Duodenal mucosa (tissue), 2 donors: Measurements from ENCODE around the gene GSTA5.
"Not testable (repeated sequence)": the region's sequence is repeated elsewhere in the genome, so short reads cannot be mapped to it uniquely, and the experiment has no call there.

Source experiments
- H3K27ac ChIP-seq: one replicate; pipeline ENCODE4 v1.7.0; 2013; ENCODE audit warnings: low read depth, low read length
- H3K27me3 ChIP-seq, 2 donors: one replicate each; pipeline ENCODE4 v1.7.0; 2013; ENCODE audit warnings: low read length in 2 of 2, control low read depth in 1 of 2; ENCODE audit not compliant: insufficient read depth in 2 of 2, control insufficient read depth in 1 of 2
- H3K36me3 ChIP-seq, 2 donors: one replicate each; pipeline ENCODE4 v1.7.0; 2013; ENCODE audit warnings: low read length in 2 of 2, control low read depth in 1 of 2; ENCODE audit not compliant: insufficient read depth in 2 of 2, control insufficient read depth in 1 of 2
- H3K4me1 ChIP-seq, 2 donors: one replicate each; pipeline ENCODE4 v1.7.0; 2013; ENCODE audit warnings: low read length in 2 of 2, control low read depth in 1 of 2; ENCODE audit not compliant: insufficient read depth in 2 of 2, control insufficient read depth in 1 of 2
- H3K4me3 ChIP-seq, 2 donors: one replicate each; pipeline ENCODE4 v1.7.0; 2013; ENCODE audit warnings: low read length in 2 of 2, low read depth in 1 of 2
- H3K9ac ChIP-seq, 2 donors: one replicate each; pipeline ENCODE4 v1.7.0; 2013; ENCODE audit warnings: low read length in 2 of 2, low read depth in 1 of 2
- H3K9me3 ChIP-seq, 2 donors: one replicate each; pipeline ENCODE4 v1.7.0; 2013; ENCODE audit warnings: low read length in 2 of 2, control low read depth in 1 of 2; ENCODE audit not compliant: control insufficient read depth in 1 of 2

Gene GSTA5

DNA sequence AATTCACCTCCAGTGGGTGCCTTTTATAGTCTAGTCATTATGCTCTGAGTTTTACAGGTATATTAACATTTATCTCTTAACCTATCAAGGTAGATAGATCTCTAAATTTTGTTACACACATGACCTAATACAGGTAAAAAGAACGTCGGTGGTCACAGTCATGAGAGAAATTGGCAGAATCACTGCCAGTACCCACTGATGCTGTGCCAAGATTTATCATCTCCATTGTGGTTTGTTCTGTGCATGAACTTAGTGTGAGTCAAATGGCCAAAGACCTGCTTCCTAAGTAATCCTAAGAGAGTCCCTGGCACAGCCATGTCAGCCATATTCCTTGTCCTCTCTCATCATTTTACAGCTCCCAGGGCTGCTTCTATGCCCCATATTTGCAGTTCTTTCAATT is 46.2 kb downstream of the GSTA5 start:
- not testable (repeated sequence) for H3K9ac ChIP-seq, H3K4me3 ChIP-seq, H3K27me3 ChIP-seq

DNA sequence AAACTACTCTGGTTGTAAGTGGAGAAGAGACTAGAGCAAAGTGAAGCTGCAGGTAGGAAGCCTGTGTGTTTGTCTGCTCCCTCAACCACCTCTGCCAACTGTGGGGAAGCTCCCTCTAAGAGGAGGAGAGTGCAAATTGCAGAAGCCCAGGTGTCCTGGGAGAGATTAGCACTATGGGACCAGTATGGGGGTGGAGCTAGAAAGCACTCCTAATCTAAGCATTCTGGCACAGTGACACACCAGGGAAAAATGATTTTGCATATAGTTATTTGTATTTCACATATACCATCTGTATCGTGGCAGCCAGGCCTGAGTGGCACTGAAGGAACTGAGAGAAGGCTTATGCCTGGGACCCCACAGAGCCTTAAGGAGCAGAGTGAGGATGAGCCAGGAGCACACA is 49.8 kb downstream of the GSTA5 start:
- H3K4me1 ChIP-seq, result peaks cover 5 to 8% of the 10 kb centered on the region in 2 donors
- peaks cover 11 to 43% of the 10 kb centered on the region in 2 donors for H3K36me3 ChIP-seq
- no peaks in the 10 kb centered on the region for H3K9me3 ChIP-seq
- no peaks in the 10 kb centered on the region for H3K27me3 ChIP-seq
- H3K27ac ChIP-seq, result no peak overlapping the region
- no peak overlapping the region for H3K9ac ChIP-seq
- H3K4me3 ChIP-seq, result no peak overlapping the region

More for the DNA sequence above, 46.2 kb downstream of the GSTA5 start:
- H3K9me3 ChIP-seq, H3K4me1 ChIP-seq, H3K27ac ChIP-seq: not testable (repeated sequence)
- peaks cover 11 to 52% of the 10 kb centered on the region in 2 donors for H3K36me3 ChIP-seq

DNA sequence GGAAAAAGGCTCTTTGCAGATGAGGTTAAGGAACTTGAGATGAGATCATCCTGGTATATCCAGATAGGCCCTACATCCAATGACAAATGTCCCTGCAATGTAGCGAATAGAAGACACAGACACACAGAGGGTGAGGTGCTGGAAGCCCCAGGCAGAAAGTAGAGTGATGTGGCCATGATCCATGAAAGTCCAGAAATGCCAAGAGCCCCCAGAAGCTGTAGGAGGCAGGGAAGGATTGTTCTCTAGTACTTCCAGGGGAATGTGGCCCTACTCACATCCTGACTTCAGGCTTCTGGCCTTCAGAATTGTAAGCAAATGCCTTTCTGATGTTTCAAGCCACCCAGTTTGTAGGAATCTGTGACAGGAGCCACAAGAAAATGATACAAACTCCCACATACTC is 51.0 kb downstream of the GSTA5 start:
- not testable (repeated sequence) for H3K27me3 ChIP-seq, H3K4me1 ChIP-seq, H3K4me3 ChIP-seq, H3K9me3 ChIP-seq, H3K27ac ChIP-seq, H3K9ac ChIP-seq
- H3K36me3 ChIP-seq, result peaks cover 11 to 32% of the 10 kb centered on the region in 2 donors

DNA sequence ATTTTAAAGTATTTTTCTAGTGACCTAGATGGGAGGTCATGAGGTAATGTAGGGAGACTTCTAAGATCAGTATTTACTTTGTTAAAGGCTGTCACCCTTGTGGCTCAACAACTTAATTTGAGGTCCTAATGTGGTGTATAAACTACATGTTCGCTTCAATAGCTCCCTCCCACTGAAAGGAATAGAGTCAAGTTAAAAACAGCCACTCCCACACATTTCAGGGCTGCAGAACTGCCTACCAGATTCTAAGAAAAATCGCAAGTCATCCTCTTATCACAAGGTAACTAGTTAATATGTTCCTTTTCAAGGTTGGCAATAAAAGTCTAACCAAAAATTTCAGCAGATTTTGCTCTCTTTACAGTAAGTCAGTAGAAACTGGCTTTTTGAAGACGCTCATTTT is 52.1 kb downstream of the GSTA5 start:
- H3K4me1 ChIP-seq, result peaks cover 7 to 8% of the 10 kb centered on the region in 2 donors
- no peak overlapping the region for H3K9ac ChIP-seq
- no peaks in the 10 kb centered on the region for H3K27me3 ChIP-seq
- no peak overlapping the region for H3K27ac ChIP-seq
- no peak overlapping the region for H3K4me3 ChIP-seq
- peaks cover 6 to 20% of the 10 kb centered on the region in 2 donors for H3K36me3 ChIP-seq
- H3K9me3 ChIP-seq, result no peaks in the 10 kb centered on the region

DNA sequence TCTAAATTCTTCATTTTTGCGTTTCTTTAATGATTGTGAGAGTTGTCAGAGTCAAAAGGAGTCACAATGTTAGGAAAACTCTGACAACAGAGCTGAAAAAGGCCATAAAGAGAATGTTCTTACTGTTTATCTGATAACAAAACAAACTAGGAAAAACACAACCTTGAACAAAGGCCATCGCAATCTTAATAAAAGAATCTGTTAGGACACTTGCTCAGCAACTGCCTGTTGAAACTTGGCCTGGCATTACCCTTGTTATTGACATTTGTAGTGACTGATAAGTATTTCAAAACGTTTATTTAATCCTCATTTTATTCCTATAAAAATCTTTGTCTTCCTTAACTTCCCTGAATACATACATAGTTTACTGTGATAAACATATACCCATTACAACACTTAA is 52.7 kb downstream of the GSTA5 start:
- H3K9ac ChIP-seq, result no peak overlapping the region

DNA sequence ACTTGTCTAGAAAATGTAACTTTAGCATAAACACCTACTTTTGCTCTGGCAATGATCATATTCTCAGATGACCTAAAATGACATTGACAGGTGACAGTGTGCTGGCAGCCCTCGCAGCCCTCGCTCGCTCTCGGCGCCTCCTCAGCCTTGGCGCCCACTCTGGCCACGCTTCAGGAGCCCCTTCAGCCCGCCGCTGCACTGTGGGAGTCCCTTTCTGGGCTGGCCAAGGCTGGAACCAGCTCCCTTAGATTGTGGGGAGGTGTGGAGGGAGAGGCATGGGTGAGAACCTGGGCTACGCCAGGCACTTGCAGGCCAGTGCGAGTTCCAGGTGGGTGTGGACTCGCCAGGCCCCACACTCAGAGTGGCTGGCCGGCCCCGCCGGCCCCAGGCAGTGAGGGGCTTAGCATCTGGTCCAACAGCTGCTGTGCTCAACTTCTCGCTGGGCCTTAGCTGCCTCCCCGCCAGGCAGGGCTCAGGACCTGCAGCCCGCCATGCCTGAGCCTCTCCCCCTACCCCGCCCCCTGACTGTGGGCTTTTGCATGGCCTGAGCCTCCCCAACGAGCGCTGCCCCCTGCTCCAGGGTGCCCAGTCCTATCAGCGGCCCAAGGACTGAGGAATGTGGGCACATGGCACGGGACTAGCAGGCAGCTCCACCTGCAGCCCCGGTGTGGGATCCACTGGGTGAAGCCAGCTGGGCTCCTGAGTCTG is 54.2 kb downstream of the GSTA5 start:
- Histone ChIP-seq H3K9me3 (no peaks in the 10 kb centered on the region), H3K36me3 (peaks cover 0 to 2% of the 10 kb centered on the region in 2 donors), H3K27ac (no peak overlapping the region)

More for the DNA sequence above, 52.7 kb downstream of the GSTA5 start:
- Histone ChIP-seq H3K36me3 (peaks cover 3 to 15% of the 10 kb centered on the region in 2 donors), H3K27ac (no peak overlapping the region), H3K4me1 (peaks cover 7 to 11% of the 10 kb centered on the region in 2 donors), H3K4me3 (no peak overlapping the region), H3K27me3 (no peaks in the 10 kb centered on the region), H3K9me3 (no peaks in the 10 kb centered on the region)

DNA sequence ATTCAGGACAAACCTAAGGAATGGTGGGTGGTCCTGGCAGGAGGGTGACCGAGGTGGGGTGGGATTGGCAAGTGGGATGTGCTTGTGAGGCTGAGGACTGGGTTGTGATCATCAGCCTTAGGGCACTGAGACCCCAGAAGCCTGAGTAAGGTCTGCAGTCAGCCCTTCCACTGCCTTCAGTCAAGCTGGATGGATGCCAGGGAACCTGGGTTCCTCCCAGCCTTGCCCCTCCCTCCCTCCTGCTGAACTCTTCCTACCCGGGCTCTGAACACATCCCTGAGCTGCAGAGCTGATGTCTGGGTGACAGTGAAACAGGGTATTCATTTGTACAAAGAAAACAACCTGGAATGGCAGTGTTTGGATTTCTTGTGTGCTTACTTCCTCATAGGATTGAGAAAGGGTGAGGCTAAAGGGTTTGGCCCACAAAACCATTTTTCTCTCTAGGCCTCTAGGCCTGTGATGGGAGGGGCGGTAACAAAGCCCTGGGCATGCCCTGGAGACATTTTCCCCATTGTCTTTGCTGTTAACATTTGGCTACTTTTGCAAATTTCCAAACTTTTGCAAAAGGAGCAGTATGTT is 57.8 kb downstream of the GSTA5 start:
- not testable (repeated sequence) for H3K4me3 ChIP-seq, H3K36me3 ChIP-seq, H3K9me3 ChIP-seq, H3K27me3 ChIP-seq, H3K27ac ChIP-seq, H3K9ac ChIP-seq
- peaks cover 10 to 13% of the 10 kb centered on the region in 2 donors for H3K4me1 ChIP-seq

More for the DNA sequence above, 54.2 kb downstream of the GSTA5 start:
- Histone ChIP-seq H3K27me3 (no peaks in the 10 kb centered on the region), H3K4me3 (no peak overlapping the region), H3K9ac (no peak overlapping the region), H3K4me1 (peaks cover 10 to 13% of the 10 kb centered on the region in 2 donors)

DNA sequence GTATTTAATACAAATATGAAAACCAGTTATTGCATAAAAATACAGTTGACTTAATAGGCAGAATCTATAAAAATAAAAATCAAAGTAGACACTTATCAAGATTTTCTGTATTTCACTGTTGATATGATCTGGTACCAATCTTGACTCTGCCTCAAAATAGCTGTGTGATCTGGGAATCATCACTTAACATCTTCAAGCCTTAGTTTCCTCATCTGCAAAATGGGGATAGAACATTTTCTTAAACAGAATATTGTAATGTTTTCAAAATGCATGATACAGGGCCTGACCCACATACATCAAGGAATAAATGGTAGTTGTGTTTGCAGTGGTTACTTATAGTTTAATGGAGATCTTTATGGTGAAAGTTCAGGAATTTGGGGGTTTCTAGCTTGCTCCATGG is 58.4 kb downstream of the GSTA5 start:
- H3K4me3 ChIP-seq, H3K9ac ChIP-seq, H3K36me3 ChIP-seq, H3K9me3 ChIP-seq, H3K27ac ChIP-seq, H3K4me1 ChIP-seq, H3K27me3 ChIP-seq: not testable (repeated sequence)
